ENCODE data around the gene SLC9A4. TPM values are rescaled to one million over a fixed set of nuclear protein-coding genes. Genes with fewer than 3 reads are reported as not detected.

Gene SLC9A4
- polyA plus RNA-seq, 1 experiment, result not detected

GRCh38 chr2:102478686-102479470 is 5.9 kb downstream of the SLC9A4 start:
- TF ChIP-seq CTCF (IDR thresholded peaks at IDR 0.05; ENCODE audit: low read depth, low read length), result no peak
- Histone ChIP-seq H3K4me3 (ENCODE audit: low read depth, low read length) (no peak overlapping the region), H3K9me3 (ENCODE audit: control insufficient read depth, insufficient read depth, low read length) (no peaks in the 10 kb centered on the region; the same call in 1 of the 2 replicates), H3K27ac (ENCODE audit: low read depth, low read length) (no peak overlapping the region), H3K27me3 (ENCODE audit: control insufficient read depth, insufficient read depth, low read length) (peaks cover 25% of the 10 kb centered on the region)
- ChIA-PET POLR2A (no interaction called here), CTCF (no interaction called here)
- DNase-seq (ENCODE audit: low read depth, low spot score), result no peak

GRCh38 chr2:102480285-102481195 is 7.5 kb downstream of the SLC9A4 start:
- ChIA-PET CTCF (interaction anchor here (0.7 to 5.2 kb wide), 4 partner anchors 8 to 137 kb away, joined by 3 to 34 read pairs (median 4); partner anchors contain the start of gene SLC9A4), POLR2A (no interaction called here)
- TF ChIP-seq CTCF (IDR thresholded peaks at IDR 0.05; ENCODE audit: low read depth, low read length), result no peak
- Histone ChIP-seq H3K9me3 (ENCODE audit: control insufficient read depth, insufficient read depth, low read length) (no peaks in the 10 kb centered on the region; the same call in 1 of the 2 replicates), H3K4me3 (ENCODE audit: low read depth, low read length) (no peak overlapping the region), H3K27me3 (ENCODE audit: control insufficient read depth, insufficient read depth, low read length) (peaks cover 26% of the 10 kb centered on the region), H3K27ac (ENCODE audit: low read depth, low read length) (no peak overlapping the region)
- DNase-seq (ENCODE audit: low read depth, low spot score), result no peak

- ChIA-PET CTCF (interaction anchor here (5.2 kb wide), 1 partner anchor 9 kb away, joined by 34 read pairs; the partner anchor contains the start of gene SLC9A4), POLR2A (no interaction called here)
- H3K9me3 ChIP-seq (ENCODE audit: control insufficient read depth, insufficient read depth, low read length), result no peaks in the 10 kb centered on the region; the same call in 1 of the 2 replicates
- H3K4me3 ChIP-seq (ENCODE audit: low read depth, low read length), result no peak overlapping the region
- H3K27me3 ChIP-seq (ENCODE audit: control insufficient read depth, insufficient read depth, low read length), result peaks cover 31% of the 10 kb centered on the region
- H3K27ac ChIP-seq (ENCODE audit: low read depth, low read length), result no peak overlapping the region
- no peak for TF ChIP-seq CTCF (IDR thresholded peaks at IDR 0.05; ENCODE audit: low read depth, low read length)
- DNase-seq (ENCODE audit: low read depth, low spot score), result no peak
These were observed 8.9 kb downstream of the SLC9A4 start for GRCh38 chr2:102481931-102482330.

- DNase-seq (ENCODE audit: low read depth, low spot score), result no peak
- H3K9me3 ChIP-seq (ENCODE audit: control insufficient read depth, insufficient read depth, low read length), result no peaks in the 10 kb centered on the region; the same call in 1 of the 2 replicates
- CTCF ChIA-PET, result interaction anchor here (1.8 to 5.2 kb wide), 2 partner anchors 10 to 132 kb away, joined by 8 to 34 read pairs; partner anchors contain the start of gene SLC9A4
- POLR2A ChIA-PET, result no interaction called here
- H3K4me3 ChIP-seq (ENCODE audit: low read depth, low read length), result no peak overlapping the region
- H3K27ac ChIP-seq (ENCODE audit: low read depth, low read length), result no peak overlapping the region
- H3K27me3 ChIP-seq (ENCODE audit: control insufficient read depth, insufficient read depth, low read length), result peaks cover 29% of the 10 kb centered on the region
- no peak for TF ChIP-seq CTCF (IDR thresholded peaks at IDR 0.05; ENCODE audit: low read depth, low read length)
These were observed 10.1 kb downstream of the SLC9A4 start for GRCh38 chr2:102483086-102483485.

Data from AG04450 (cell line).